LHCN-M2 (cell line): ENCODE results near the gene OR6C65. TPM values are rescaled to one million over a fixed set of nuclear protein-coding genes. Genes with fewer than 3 reads are reported as not detected.

Source experiments
- DNase-seq: peaks from one replicate; pipeline ENCODE4 v3.0.0-alpha.2; 2012; ENCODE audit warnings: low read depth
- total RNA-seq: library from RNA; depleted of rRNA; stranded (reverse); fragments of >200 nt; gene quantifications from 2 replicates; pipeline ENCODE4 v1.2.3, GENCODE V29; 2014; rRNA removed

Gene OR6C65
- total RNA-seq, 1 experiment from 2014 or later, result not detected

DNA sequence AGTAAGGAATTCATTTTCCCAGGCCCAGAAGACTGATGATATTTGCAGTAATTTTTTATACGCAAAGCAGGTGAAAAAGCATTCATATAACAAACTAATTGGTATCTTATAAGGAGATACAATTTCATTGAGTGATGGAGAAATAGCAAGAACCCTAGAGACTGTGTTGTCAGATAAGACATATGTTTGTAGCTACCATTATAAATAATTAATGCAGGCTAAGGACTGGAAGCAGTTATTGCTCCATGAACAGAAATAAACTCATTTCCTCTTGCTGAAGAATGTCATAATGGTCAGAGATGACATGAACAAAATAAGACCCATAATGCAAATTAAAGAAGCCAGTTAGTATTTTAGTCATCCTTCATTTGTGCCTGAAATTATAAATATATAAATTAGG lies 45.0 kb downstream of the OR6C65 start:
- no peak for DNase-seq

DNA sequence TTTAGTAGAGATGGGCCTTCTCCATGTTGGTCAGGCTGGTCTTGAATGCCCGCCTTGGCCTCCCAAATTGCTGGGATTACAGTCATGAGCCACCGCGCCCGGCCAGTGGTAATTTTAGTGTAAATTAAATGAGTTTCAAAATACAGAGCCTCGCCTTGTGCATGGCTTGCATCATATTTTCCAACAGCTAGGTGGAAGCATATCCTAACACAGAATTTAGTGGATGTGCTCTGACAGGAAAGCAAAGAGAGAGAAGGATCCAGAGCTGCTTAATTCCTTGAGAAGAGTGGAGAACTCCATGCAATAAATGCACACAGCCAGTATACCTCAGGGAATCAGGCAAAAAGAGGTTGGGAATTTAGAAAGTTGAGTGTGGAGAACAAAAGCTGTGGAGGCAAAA lies 46.0 kb downstream of the OR6C65 start:
- no peak for DNase-seq

DNA sequence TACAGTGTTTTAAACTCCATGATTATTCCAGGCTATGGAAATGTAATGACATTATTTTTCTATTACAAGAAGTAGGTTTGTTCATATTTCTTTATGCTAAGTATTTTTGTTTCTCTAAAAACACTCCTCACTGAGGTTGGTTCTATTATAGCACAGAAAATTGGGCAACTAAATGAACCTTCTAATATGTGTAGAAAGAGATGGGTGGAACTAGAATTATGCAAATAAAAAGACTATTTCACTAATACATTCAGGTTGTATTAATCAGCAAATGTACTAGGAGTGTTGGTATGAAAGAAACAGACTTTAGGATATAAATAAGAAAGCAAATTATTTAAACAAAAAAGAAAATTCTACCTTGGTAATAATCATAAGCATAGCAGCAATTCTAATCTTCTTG lies 48.5 kb downstream of the OR6C65 start:
- no peak for DNase-seq

Other genes starting within 250 kb of the OR6C65 start
- not detected in 2 replicates for gene OR10A7, start 179.5 kb upstream of the OR6C65 start, total RNA-seq
- gene OR6C74, start 155.9 kb upstream of the OR6C65 start, total RNA-seq, result not detected in 2 replicates
- not detected in 2 replicates for gene OR6C6, start 104.0 kb upstream of the OR6C65 start, total RNA-seq
- not detected in 2 replicates for gene OR6C1, start 86.2 kb upstream of the OR6C65 start, total RNA-seq
- gene OR6C3, start 69.8 kb upstream of the OR6C65 start, total RNA-seq, result not detected in 2 replicates
- not detected in 2 replicates for gene OR6C75, start 37.6 kb upstream of the OR6C65 start, total RNA-seq
- not detected in 2 replicates for gene OR6C76, start 25.7 kb downstream of the OR6C65 start, total RNA-seq
- not detected in 2 replicates for gene OR6C2, start 43.5 kb downstream of the OR6C65 start, total RNA-seq
- gene OR6C70, start 69.6 kb downstream of the OR6C65 start, total RNA-seq, result not detected in 2 replicates
- not detected in 2 replicates for gene OR6C68, start 91.8 kb downstream of the OR6C65 start, total RNA-seq
- not detected in 2 replicates for gene OR6C4, start 149.1 kb downstream of the OR6C65 start, total RNA-seq
- gene OR2AP1, start 171.9 kb downstream of the OR6C65 start, total RNA-seq, result not detected in 2 replicates
- gene OR10P1, start 236.4 kb downstream of the OR6C65 start, total RNA-seq, result not detected in 2 replicates